Hepatocyte (in vitro differentiated cells): ENCODE data around the gene TMC2.

ENCODE experiments used
- EZH2 ChIP-seq: fragments of 200-600 bp; sonication (generic); IDR thresholded peaks from 2 replicates; pipeline ENCODE4 v1.6.1; 2016; ENCODE audit warnings: antibody characterized with exemption, mild to moderate bottlenecking, borderline replicate concordance
- EZH2phosphoT487 ChIP-seq: fragments of 200-600 bp; sonication (generic); IDR thresholded peaks from one replicate; pipeline ENCODE4 v1.6.1; 2018; ENCODE audit warnings: antibody characterized with exemption, mild to moderate bottlenecking, low read depth, moderate library complexity; ENCODE audit not compliant: unreplicated experiment, severe bottlenecking
- TF ChIP-seq, protein P1 (sequence below): fragments of 200-600 bp; sonication (generic); IDR thresholded peaks from 2 replicates; pipeline ENCODE4 v1.5.1; 2016; ENCODE audit warnings: antibody characterized with exemption, mild to moderate bottlenecking; ENCODE audit not compliant: poor library complexity

DNA sequence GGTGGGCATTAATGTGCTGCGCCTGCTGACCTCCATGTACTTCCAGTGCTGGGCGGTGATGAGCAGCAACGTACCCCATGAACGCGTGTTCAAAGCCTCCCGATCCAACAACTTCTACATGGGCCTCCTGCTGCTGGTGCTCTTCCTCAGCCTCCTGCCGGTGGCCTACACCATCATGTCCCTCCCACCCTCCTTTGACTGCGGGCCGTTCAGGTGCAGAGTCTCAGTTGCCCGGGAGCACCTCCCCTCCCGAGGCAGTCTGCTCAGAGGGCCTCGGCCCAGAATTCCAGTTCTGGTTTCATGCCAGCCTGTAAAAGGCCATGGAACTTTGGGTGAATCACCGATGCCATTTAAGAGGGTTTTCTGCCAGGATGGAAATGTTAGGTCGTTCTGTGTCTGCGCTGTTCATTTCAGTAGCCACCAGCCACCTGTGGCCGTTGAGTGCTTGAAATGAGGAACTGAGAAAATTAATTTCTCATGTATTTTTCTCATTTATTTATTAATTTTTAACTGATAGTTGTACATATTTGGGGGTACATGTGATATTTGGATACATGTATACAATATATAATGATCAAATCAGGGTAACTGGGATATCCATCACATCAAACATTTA lies 80.8 kb downstream of the TMC2 start:
- TF ChIP-seq, protein P1, sequence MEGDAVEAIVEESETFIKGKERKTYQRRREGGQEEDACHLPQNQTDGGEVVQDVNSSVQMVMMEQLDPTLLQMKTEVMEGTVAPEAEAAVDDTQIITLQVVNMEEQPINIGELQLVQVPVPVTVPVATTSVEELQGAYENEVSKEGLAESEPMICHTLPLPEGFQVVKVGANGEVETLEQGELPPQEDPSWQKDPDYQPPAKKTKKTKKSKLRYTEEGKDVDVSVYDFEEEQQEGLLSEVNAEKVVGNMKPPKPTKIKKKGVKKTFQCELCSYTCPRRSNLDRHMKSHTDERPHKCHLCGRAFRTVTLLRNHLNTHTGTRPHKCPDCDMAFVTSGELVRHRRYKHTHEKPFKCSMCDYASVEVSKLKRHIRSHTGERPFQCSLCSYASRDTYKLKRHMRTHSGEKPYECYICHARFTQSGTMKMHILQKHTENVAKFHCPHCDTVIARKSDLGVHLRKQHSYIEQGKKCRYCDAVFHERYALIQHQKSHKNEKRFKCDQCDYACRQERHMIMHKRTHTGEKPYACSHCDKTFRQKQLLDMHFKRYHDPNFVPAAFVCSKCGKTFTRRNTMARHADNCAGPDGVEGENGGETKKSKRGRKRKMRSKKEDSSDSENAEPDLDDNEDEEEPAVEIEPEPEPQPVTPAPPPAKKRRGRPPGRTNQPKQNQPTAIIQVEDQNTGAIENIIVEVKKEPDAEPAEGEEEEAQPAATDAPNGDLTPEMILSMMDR = no peak
- no peak for TF ChIP-seq EZH2
- TF ChIP-seq EZH2phosphoT487 = no peak
